ENCODE data around the gene MCU.
"Not testable (repeated sequence)": the region's sequence is repeated elsewhere in the genome, so short reads cannot be mapped to it uniquely, and the experiment has no call there.

The MCU gene

GRCh38 chr10:72691863-72692743, at the start of gene MCU:
Gene MCU, plus strand, starts transcription at chr10:72692143. Its CDS starts 9 bp downstream, at chr10:72692152.
- DNase-seq, result peak; percentile 72

GRCh38 chr10:72642318-72642717, 49.6 kb upstream of the MCU start:
- DNase-seq, result no peak

- no peak for DNase-seq
Observed at GRCh38 chr10:72645263-72645858, 46.6 kb upstream of the MCU start.

- DNase-seq, result not testable (repeated sequence)
Observed at GRCh38 chr10:72646971-72647370, 45.0 kb upstream of the MCU start.

- no peak for DNase-seq
Observed at GRCh38 chr10:72648301-72648700, 43.6 kb upstream of the MCU start.

GRCh38 chr10:72649291-72649690, 42.7 kb upstream of the MCU start:
- no peak for DNase-seq

- no peak for DNase-seq
Observed at GRCh38 chr10:72653383-72654096, 38.4 kb upstream of the MCU start.

GRCh38 chr10:72654720-72655119, 37.2 kb upstream of the MCU start:
- no peak for DNase-seq

- DNase-seq, result no peak
Observed at GRCh38 chr10:72658696-72659400, 33.1 kb upstream of the MCU start.

GRCh38 chr10:72659694-72660093, 32.2 kb upstream of the MCU start:
- no peak for DNase-seq

GRCh38 chr10:72660220-72660619, 31.7 kb upstream of the MCU start:
- no peak for DNase-seq

GRCh38 chr10:72661431-72661830, 30.5 kb upstream of the MCU start:
- no peak for DNase-seq

GRCh38 chr10:72663971-72664370, 28.0 kb upstream of the MCU start:
- DNase-seq, result no peak

- no peak for DNase-seq
Observed at GRCh38 chr10:72665925-72666324, 26.0 kb upstream of the MCU start.

- no peak for DNase-seq
Observed at GRCh38 chr10:72667207-72667864, 24.6 kb upstream of the MCU start.

- no peak for DNase-seq
Observed at GRCh38 chr10:72673280-72673679, 18.7 kb upstream of the MCU start.

GRCh38 chr10:72674174-72674573, 17.8 kb upstream of the MCU start:
- not testable (repeated sequence) for DNase-seq

- no peak for DNase-seq
Observed at GRCh38 chr10:72679838-72680241, 12.1 kb upstream of the MCU start.

- no peak for DNase-seq
Observed at GRCh38 chr10:72682638-72683037, 9.3 kb upstream of the MCU start.

GRCh38 chr10:72685264-72685921, 6.5 kb upstream of the MCU start:
- no peak for DNase-seq

GRCh38 chr10:72686430-72686829, 5.5 kb upstream of the MCU start:
- not testable (repeated sequence) for DNase-seq

GRCh38 chr10:72687035-72687434, 4.9 kb upstream of the MCU start:
- DNase-seq, result no peak

All from GOT3 (cell line).